Mesodermal cell (in vitro differentiated cells): ENCODE data around the gene LIN7C. TPM values are rescaled to one million over a fixed set of nuclear protein-coding genes. Genes with fewer than 3 reads are reported as not detected.

Source experiments
- H3K27ac ChIP-seq: 2 replicates; pipeline ENCODE4 v1.7.0; 2013; ENCODE audit warnings: mild to moderate bottlenecking, low read depth, low read length, moderate library complexity; ENCODE audit not compliant: severe bottlenecking
- H3K36me3 ChIP-seq: 2 replicates; pipeline ENCODE4 v1.7.1; 2013; ENCODE audit warnings: mild to moderate bottlenecking, low read length, moderate library complexity; ENCODE audit not compliant: control insufficient read depth, insufficient read depth
- H3K4me1 ChIP-seq: one replicate; pipeline ENCODE4 v1.7.1; 2013; ENCODE audit warnings: mild to moderate bottlenecking, low read length; ENCODE audit not compliant: insufficient read depth, control insufficient read depth, poor library complexity, severe bottlenecking
- H3K4me3 ChIP-seq: 2 replicates; pipeline ENCODE4 v1.7.0; 2013; ENCODE audit warnings: low read length, control low read depth, mild to moderate bottlenecking; ENCODE audit not compliant: insufficient read depth, poor library complexity, severe bottlenecking; ENCODE audit errors: extremely low read depth
- H3K9me3 ChIP-seq: 2 replicates; pipeline ENCODE4 v1.7.1; 2013; ENCODE audit warnings: mild to moderate bottlenecking, low read length, moderate library complexity; ENCODE audit not compliant: control insufficient read depth
- WGBS, 2 experiments: methylation state at CpG; one replicate each; pipeline ENCODE4 v1.1.5; 2013; ENCODE audit warnings: missing lambda C conversion rate in 2 of 2; ENCODE audit not compliant: insufficient coverage in 2 of 2; 5-methylcytosine and 5-hydroxymethylcytosine counted together
- polyA plus RNA-seq, 2 experiments: library from polyadenylated mRNA; stranded (reverse); fragments of 50-300 nt; gene quantifications; one replicate each; pipeline ENCODE4 v1.2.3, GENCODE V29; 2013

The LIN7C gene
- 16.5 TPM for polyA plus RNA-seq (2013, experiment 1 of 2)
- polyA plus RNA-seq (2013, experiment 2 of 2), result 17.8 TPM

GRCh38 chr11:27506200-27507182 is at the start of gene LIN7C:
Gene LIN7C (minus strand): TSS chr11:27506769. CDS start chr11:27506752, 17 bp downstream.
- Histone ChIP-seq H3K27ac (peak within 1 kb of the TSS; percentile 95), H3K9me3 (no peaks in the 10 kb centered on the region), H3K4me1 (no peaks in the 10 kb centered on the region), H3K4me3 (peak within 1 kb of the TSS; percentile 85), H3K36me3 (peaks cover 20% of the 10 kb centered on the region)
- WGBS, 2 experiments, result 0% methylated on average over 38 to 46 of the region's 60 CpGs

GRCh38 chr11:27555264-27555663 is 48.7 kb upstream of the LIN7C start:
- no peak overlapping the region for H3K27ac ChIP-seq
- no peaks in the 10 kb centered on the region for H3K36me3 ChIP-seq
- 80 to 86% methylated on average over 1 of the region's 1 CpG for WGBS, 2 experiments
- no peak overlapping the region for H3K4me3 ChIP-seq
- no peaks in the 10 kb centered on the region for H3K4me1 ChIP-seq
- H3K9me3 ChIP-seq, result no peaks in the 10 kb centered on the region

GRCh38 chr11:27553186-27553585 is 46.6 kb upstream of the LIN7C start:
- WGBS, 2 experiments, result 92% methylated on average over 3 of the region's 3 CpGs
- H3K27ac ChIP-seq, result no peak overlapping the region

GRCh38 chr11:27552341-27552740 is 45.8 kb upstream of the LIN7C start:
- Histone ChIP-seq H3K4me3 (no peak overlapping the region), H3K9me3 (no peaks in the 10 kb centered on the region), H3K36me3 (no peaks in the 10 kb centered on the region), H3K4me1 (no peaks in the 10 kb centered on the region), H3K27ac (no peak overlapping the region)
- WGBS, 2 experiments, result 100% methylated on average over 1 of the region's 2 CpGs; no CpG with 5 or more reads in 1 of the 2 experiments

More at GRCh38 chr11:27553186-27553585, 46.6 kb upstream of the LIN7C start:
- H3K36me3 ChIP-seq, result no peaks in the 10 kb centered on the region
- no peaks in the 10 kb centered on the region for H3K9me3 ChIP-seq
- H3K4me3 ChIP-seq, result no peak overlapping the region
- H3K4me1 ChIP-seq, result no peaks in the 10 kb centered on the region

- H3K27ac ChIP-seq, result no peak overlapping the region
- no peaks in the 10 kb centered on the region for H3K4me1 ChIP-seq
- no peak overlapping the region for H3K4me3 ChIP-seq
- no peaks in the 10 kb centered on the region for H3K9me3 ChIP-seq
- H3K36me3 ChIP-seq, result no peaks in the 10 kb centered on the region
These were observed 44.6 kb upstream of the LIN7C start for GRCh38 chr11:27551127-27551526.

- no peak overlapping the region for H3K4me3 ChIP-seq
These were observed 39.4 kb upstream of the LIN7C start for GRCh38 chr11:27545946-27546345.

GRCh38 chr11:27545035-27545434 is 38.5 kb upstream of the LIN7C start:
- H3K4me3 ChIP-seq, result no peak overlapping the region
- H3K36me3 ChIP-seq, result no peaks in the 10 kb centered on the region
- WGBS, 2 experiments, result 80 to 100% methylated on average over 1 to 3 of the region's 3 CpGs
- H3K27ac ChIP-seq, result no peak overlapping the region
- no peaks in the 10 kb centered on the region for H3K4me1 ChIP-seq
- H3K9me3 ChIP-seq, result no peaks in the 10 kb centered on the region

More at GRCh38 chr11:27545946-27546345, 39.4 kb upstream of the LIN7C start:
- H3K9me3 ChIP-seq, result no peaks in the 10 kb centered on the region
- no peaks in the 10 kb centered on the region for H3K36me3 ChIP-seq
- no peak overlapping the region for H3K27ac ChIP-seq
- no peaks in the 10 kb centered on the region for H3K4me1 ChIP-seq

- Histone ChIP-seq H3K27ac (no peak overlapping the region), H3K9me3 (no peaks in the 10 kb centered on the region), H3K4me3 (no peak overlapping the region), H3K4me1 (no peaks in the 10 kb centered on the region), H3K36me3 (no peaks in the 10 kb centered on the region)
- no CpG with 5 or more reads among the region's 2 CpGs for WGBS, 2 experiments
These were observed 35.2 kb upstream of the LIN7C start for GRCh38 chr11:27541790-27542189.

GRCh38 chr11:27540051-27540450 is 33.5 kb upstream of the LIN7C start:
- Histone ChIP-seq H3K27ac (no peak overlapping the region), H3K4me3 (no peak overlapping the region), H3K9me3 (no peaks in the 10 kb centered on the region), H3K4me1 (no peaks in the 10 kb centered on the region), H3K36me3 (no peaks in the 10 kb centered on the region)

GRCh38 chr11:27535103-27535502 is 28.5 kb upstream of the LIN7C start:
- Histone ChIP-seq H3K4me3 (no peak overlapping the region), H3K27ac (no peak overlapping the region), H3K36me3 (no peaks in the 10 kb centered on the region), H3K4me1 (no peaks in the 10 kb centered on the region), H3K9me3 (no peaks in the 10 kb centered on the region)
- WGBS, 2 experiments, result no CpG with 5 or more reads among the region's 2 CpGs

GRCh38 chr11:27532652-27533325 is 26.2 kb upstream of the LIN7C start:
- H3K4me3 ChIP-seq, result no peak overlapping the region
- WGBS, 2 experiments, result 71 to 76% methylated on average over 1 to 2 of the region's 4 CpGs
- no peaks in the 10 kb centered on the region for H3K9me3 ChIP-seq
- H3K4me1 ChIP-seq, result no peaks in the 10 kb centered on the region
- H3K36me3 ChIP-seq, result no peaks in the 10 kb centered on the region
- H3K27ac ChIP-seq, result no peak overlapping the region
